Astrocyte (in vitro differentiated cells and primary cell): ENCODE data around the gene DAZAP1.

Experiments
- CTCF ChIP-seq: IDR thresholded peaks from 2 replicates; pipeline ENCODE4 v1.5.1; 2011; ENCODE audit warnings: low read depth, mild to moderate bottlenecking, inconsistent platforms, low read length, moderate library complexity; ENCODE audit not compliant: insufficient read depth
- EZH2 ChIP-seq: IDR thresholded peaks from 2 replicates; pipeline ENCODE4 v1.6.1; 2012; ENCODE audit warnings: mild to moderate bottlenecking, low read length, inconsistent platforms; ENCODE audit not compliant: insufficient read depth

GRCh38 chr19:1379126-1379905, 28.1 kb upstream of the DAZAP1 start:
- TF ChIP-seq CTCF = no peak
- no peak for TF ChIP-seq EZH2
